NCI-H748 (cell line): Measurements from ENCODE around the gene MYORG.

Experiments used
- DNase-seq: peaks from one replicate; lab custom pipeline; 2025; ENCODE audit not compliant: unreplicated experiment; lab: John Stamatoyannopoulos, UW

Gene MYORG

GRCh38 chr9:34376596-34377403 is at the start of gene MYORG:
Gene MYORG, minus strand, starts transcription at chr9:34376898. Its CDS starts 3,955 bp downstream, at chr9:34372943.
- DNase-seq, result peak; percentile 99

GRCh38 chr9:34419716-34420504 is 43.2 kb upstream of the MYORG start:
- DNase-seq, result no peak

- DNase-seq, result no peak
These were observed 41.0 kb upstream of the MYORG start for GRCh38 chr9:34417734-34418133.

GRCh38 chr9:34413231-34413852 is 36.6 kb upstream of the MYORG start:
- no peak for DNase-seq

GRCh38 chr9:34412336-34412735 is 35.6 kb upstream of the MYORG start:
- no peak for DNase-seq

- DNase-seq, result no peak
These were observed 32.5 kb upstream of the MYORG start for GRCh38 chr9:34409154-34409553.

DNA sequence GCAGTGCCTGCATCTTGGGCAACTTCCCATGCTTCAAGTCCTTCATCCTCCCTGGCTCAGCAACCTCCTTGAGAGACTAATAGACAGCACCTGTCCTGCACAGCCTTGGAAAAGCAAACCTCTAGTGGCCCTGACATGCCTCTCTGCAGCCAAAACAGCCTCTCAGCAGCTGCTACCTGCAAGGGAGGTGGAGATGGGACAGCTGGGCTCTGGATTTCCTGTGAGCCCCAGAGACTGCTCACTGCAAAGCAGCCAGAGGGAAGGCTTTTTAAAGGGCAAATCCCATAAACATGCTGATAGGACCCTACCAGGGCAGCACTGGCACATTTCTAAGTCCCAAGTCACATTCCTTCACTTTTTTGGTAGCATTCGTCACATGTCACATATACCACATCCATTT is 31.5 kb upstream of the MYORG start:
- DNase-seq, result no peak

- no peak for DNase-seq
These were observed 29.5 kb upstream of the MYORG start for GRCh38 chr9:34406219-34406618.

DNA sequence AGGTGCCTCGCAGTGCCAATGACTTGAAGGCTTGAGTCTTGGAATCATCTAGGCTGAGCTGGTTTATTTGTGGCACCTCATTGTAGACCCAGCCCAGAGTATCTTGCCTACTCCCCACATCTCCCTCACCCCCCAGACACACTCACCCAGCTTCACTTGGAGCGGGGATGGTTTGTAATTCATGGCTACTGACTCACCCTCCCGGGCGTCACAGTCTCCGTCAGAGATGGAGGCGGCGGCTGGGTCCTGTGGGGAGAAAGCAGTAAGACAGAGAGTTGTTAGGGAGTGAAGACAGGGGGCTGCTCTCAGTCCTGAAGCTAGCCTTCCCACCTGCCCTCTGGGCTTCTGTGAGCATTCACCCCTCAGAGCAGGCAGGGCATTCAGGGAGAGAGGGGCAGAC is 29.0 kb upstream of the MYORG start:
- no peak for DNase-seq

GRCh38 chr9:34403554-34404380 is 27.1 kb upstream of the MYORG start:
- peak; percentile 58 for DNase-seq

GRCh38 chr9:34400686-34401602 is 24.2 kb upstream of the MYORG start:
- no peak for DNase-seq

- no peak for DNase-seq
These were observed 23.6 kb upstream of the MYORG start for GRCh38 chr9:34400275-34400674.

- DNase-seq, result no peak
These were observed 23.0 kb upstream of the MYORG start for GRCh38 chr9:34399729-34400128.

DNA sequence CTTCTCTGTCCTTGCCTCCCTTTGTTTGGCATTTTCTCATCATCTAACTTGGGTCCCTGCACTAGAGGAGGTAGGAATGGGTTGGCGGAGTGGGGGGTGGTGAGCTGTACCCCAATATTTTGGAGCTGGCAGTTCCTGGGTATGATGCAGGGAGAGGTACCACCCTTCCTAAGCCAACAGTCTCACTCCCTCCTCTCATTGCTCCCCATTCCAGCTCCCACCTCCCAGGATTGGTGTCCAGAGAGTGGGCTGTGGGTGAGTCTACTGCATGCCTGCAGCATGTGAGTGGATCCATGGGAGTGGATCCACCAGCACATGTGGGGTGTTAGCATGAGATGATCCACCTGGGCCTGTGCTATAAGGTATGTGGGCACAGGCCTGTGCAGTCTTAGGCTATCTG is 22.2 kb upstream of the MYORG start:
- DNase-seq, result no peak

DNA sequence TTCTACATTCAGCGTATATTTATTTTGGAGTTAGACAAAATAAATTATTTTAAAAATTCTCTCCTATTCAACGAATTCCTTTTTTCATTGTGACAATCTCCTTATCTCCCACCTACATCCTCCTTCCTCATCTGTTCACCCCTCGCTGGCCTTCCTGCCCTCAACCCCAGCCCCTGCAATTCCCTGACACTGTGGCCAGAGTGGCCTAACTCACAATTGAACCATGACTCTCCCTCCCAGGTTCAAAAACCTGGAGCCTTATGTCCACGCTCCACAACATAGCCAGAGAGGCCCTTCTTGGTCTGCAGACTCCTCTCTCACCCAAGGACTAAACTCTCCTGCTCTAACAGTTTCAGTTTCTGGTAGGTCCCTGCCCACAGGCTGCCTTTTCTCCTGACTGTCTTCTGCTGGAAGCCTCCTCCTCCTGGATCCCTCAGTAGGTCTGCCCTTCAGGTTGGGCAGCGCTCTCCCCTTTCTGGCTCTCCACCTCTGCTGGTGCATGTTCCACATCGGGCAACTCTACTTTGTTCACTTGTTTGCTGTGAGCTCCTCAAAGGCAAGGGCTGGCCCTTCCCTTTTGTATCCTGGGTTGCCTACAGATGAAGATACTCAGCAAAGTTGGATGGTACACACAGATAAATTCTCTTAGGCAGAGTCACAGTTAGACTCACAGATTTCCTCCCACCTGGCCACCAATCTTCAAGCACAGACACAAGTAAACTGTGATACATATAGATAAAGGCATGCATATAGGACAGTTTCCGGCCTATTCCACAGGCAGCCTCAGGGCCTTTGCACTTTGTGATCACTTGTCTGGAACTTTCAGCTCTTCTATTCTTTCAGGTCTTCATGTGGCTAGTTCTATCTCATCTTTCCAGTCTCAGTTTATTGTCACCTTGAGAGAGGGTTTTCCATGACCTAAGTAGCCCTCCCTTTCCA is 19.8 kb upstream of the MYORG start:
- DNase-seq, result no peak

DNA sequence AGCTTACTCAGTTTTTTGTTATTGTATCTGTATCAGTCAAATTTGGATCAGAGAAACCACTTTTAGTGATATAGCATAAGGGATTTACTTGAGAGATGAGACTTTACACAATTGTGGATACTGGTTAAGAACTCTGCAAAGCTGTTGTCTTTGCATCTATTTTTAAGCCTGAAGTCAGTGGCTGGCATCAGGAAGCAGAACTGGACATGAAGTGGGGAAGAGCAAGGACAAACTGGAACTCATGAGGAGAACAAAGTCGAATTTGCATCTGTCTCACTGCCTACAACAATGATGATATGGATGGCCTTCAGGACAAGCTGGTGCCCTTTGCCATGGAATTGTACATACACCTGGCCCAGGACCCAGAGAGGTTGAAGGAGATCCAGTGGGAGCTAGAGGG is 15.8 kb upstream of the MYORG start:
- DNase-seq, result no peak

DNA sequence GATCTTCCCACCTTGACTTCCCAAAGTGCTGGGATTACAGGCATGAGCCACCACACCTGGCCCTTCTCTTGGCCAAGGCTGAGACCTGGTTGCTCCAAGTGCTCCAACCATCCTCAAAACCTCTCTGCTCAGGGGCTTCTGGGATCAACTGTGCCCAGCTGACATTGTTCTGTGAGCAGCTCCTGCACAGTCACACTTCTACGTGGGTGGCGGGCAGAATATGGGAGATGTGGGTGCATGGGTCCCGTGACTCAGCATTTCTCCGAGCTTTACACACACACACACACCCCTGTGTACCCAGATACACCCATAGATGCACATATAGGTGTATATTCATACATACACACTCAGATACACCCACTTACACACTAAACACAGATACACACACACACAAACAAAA is 10.5 kb upstream of the MYORG start:
- no peak for DNase-seq

DNA sequence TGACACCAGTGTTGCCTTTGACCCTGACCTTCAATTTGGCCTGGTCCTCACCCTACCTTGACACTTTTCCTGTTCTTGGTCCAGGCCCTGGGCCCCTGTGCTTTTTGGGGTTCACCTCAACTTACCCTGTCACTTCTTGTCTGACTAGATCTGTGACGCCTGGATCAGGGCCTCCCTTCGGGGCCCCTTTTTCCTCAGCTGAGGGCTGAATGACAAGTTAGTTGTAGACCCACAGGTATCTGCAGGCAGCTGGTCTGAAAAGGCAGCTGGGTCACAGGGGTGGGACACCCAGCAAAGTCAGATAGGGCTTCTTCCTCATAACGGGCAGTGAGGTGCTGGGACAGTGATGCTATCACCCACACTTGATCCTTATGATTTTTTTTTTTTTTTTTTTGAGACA is 10.0 kb upstream of the MYORG start:
- no peak for DNase-seq
